Measurements from ENCODE around the gene HSPBAP1. TPM values are rescaled to one million over a fixed set of nuclear protein-coding genes. Genes with fewer than 3 reads are reported as not detected.
"Not testable (repeated sequence)": the region's sequence is repeated elsewhere in the genome, so short reads cannot be mapped to it uniquely, and the experiment has no call there.

HSPBAP1 gene
- total RNA-seq, 1 donor from 2014 or later, result 5.4 TPM

- not testable (repeated sequence) for DNase-seq
Measured at GRCh38 chr3:122732682-122733525, 60.7 kb downstream of the HSPBAP1 start.

GRCh38 chr3:122730240-122730639 is 63.4 kb downstream of the HSPBAP1 start:
- no peak for DNase-seq

GRCh38 chr3:122728756-122729514 is 64.7 kb downstream of the HSPBAP1 start:
- no peak for DNase-seq

- no peak for DNase-seq
Measured at GRCh38 chr3:122728186-122728585, 65.4 kb downstream of the HSPBAP1 start.

- DNase-seq, result no peak
Measured at GRCh38 chr3:122727766-122728165, 65.9 kb downstream of the HSPBAP1 start.

- DNase-seq, result no peak
Measured at GRCh38 chr3:122727294-122727693, 66.3 kb downstream of the HSPBAP1 start.

- no peak for DNase-seq
Measured at GRCh38 chr3:122725106-122725505, 68.5 kb downstream of the HSPBAP1 start.

- DNase-seq, result no peak
Measured at GRCh38 chr3:122719273-122719921, 74.2 kb downstream of the HSPBAP1 start.

- DNase-seq, result no peak
Measured at GRCh38 chr3:122716667-122717066, 77.0 kb downstream of the HSPBAP1 start.

GRCh38 chr3:122714273-122714672 is 79.4 kb downstream of the HSPBAP1 start:
- no peak for DNase-seq

- DNase-seq, result not testable (repeated sequence)
Measured at GRCh38 chr3:122710616-122711251, 82.9 kb downstream of the HSPBAP1 start.

- no peak for DNase-seq
Measured at GRCh38 chr3:122705379-122705778, 88.3 kb downstream of the HSPBAP1 start.

GRCh38 chr3:122700193-122700592 is 93.4 kb downstream of the HSPBAP1 start:
- peak; percentile 11 for DNase-seq

- no peak for DNase-seq
Measured at GRCh38 chr3:122697952-122698620, 95.5 kb downstream of the HSPBAP1 start.

- DNase-seq, result no peak
Measured at GRCh38 chr3:122695927-122696561, 97.6 kb downstream of the HSPBAP1 start.

GRCh38 chr3:122694966-122695365 is 98.7 kb downstream of the HSPBAP1 start:
- no peak for DNase-seq

GRCh38 chr3:122692674-122693073 is 101.0 kb downstream of the HSPBAP1 start:
- DNase-seq, result no peak

GRCh38 chr3:122691195-122691594 is 102.4 kb downstream of the HSPBAP1 start:
- no peak for DNase-seq

GRCh38 chr3:122690096-122690495 is 103.5 kb downstream of the HSPBAP1 start:
- DNase-seq, result no peak
